Stimulated activated CD8-positive, alpha-beta memory T cell treated with anti-CD3 and anti-CD28 coated beads, Interleukin-12 subunit alpha, Interleukin-12 subunit beta, amount 100 ng/mL, for 4 hours (primary cell): ENCODE data around the gene RPS15.

Experiments used
- DNase-seq: peaks from one replicate; pipeline ENCODE4 v3.0.0-alpha.2; 2020; ENCODE audit warnings: low read depth

Gene RPS15

GRCh38 chr19:1438035-1438932, at the start of gene RPS15:
Gene RPS15, plus strand, starts transcription at chr19:1438396. Its CDS starts 30 bp downstream, at chr19:1438426.
- peak; percentile 92 for DNase-seq

GRCh38 chr19:1388637-1389026, 49.6 kb upstream of the RPS15 start:
- no peak for DNase-seq

GRCh38 chr19:1389033-1389940, 48.9 kb upstream of the RPS15 start:
- no peak for DNase-seq

GRCh38 chr19:1390890-1391423, 47.2 kb upstream of the RPS15 start:
- no peak for DNase-seq

- DNase-seq, result no peak
These were observed 45.8 kb upstream of the RPS15 start for GRCh38 chr19:1392407-1392806.

GRCh38 chr19:1392939-1393530, 45.2 kb upstream of the RPS15 start:
- no peak for DNase-seq

GRCh38 chr19:1393841-1394240, 44.4 kb upstream of the RPS15 start:
- DNase-seq, result no peak

GRCh38 chr19:1394252-1395193, 43.7 kb upstream of the RPS15 start:
- DNase-seq, result no peak

- no peak for DNase-seq
These were observed 42.8 kb upstream of the RPS15 start for GRCh38 chr19:1395194-1396018.

- DNase-seq, result no peak
These were observed 42.0 kb upstream of the RPS15 start for GRCh38 chr19:1396019-1396767.

GRCh38 chr19:1396768-1397679, 41.2 kb upstream of the RPS15 start:
- no peak for DNase-seq

GRCh38 chr19:1397838-1398237, 40.4 kb upstream of the RPS15 start:
- DNase-seq, result no peak

GRCh38 chr19:1399079-1399478, 39.1 kb upstream of the RPS15 start:
- DNase-seq, result no peak

- no peak for DNase-seq
These were observed 38.5 kb upstream of the RPS15 start for GRCh38 chr19:1399745-1400144.

GRCh38 chr19:1400281-1401137, 37.7 kb upstream of the RPS15 start:
- DNase-seq, result no peak

GRCh38 chr19:1401138-1401888, 36.9 kb upstream of the RPS15 start, which contains the start of gene GAMT:
Gene GAMT, minus strand, starts transcription at chr19:1401542. Its CDS starts 66 bp downstream, at chr19:1401476.
- peak; percentile 43 for DNase-seq

- no peak for DNase-seq
These were observed 36.3 kb upstream of the RPS15 start for GRCh38 chr19:1401889-1402217.
